GM23338 (cell line): ENCODE data around the gene EVX2. TPM values are rescaled to one million over a fixed set of nuclear protein-coding genes. Genes with fewer than 3 reads are reported as not detected.

Experiments used
- ATAC-seq: fragments of 200-7000 bp; cut with Tn5 transposase; 3 replicates; pipeline ENCODE4 v1.9.1; 2020
- DNase-seq: peaks from one replicate; pipeline ENCODE4 v3.0.0-alpha.2; 2015; ENCODE audit warnings: low spot score
- H2AFZ ChIP-seq: fragments of 200-600 bp; sonication (generic); 2 replicates; pipeline ENCODE4 v1.8.0; 2016; ENCODE audit warnings: antibody characterized with exemption, mild to moderate bottlenecking, moderate library complexity
- H3F3A ChIP-seq: fragments of 200-600 bp; sonication (generic); replicated peaks from 2 replicates; pipeline ENCODE4 v1.8.0; 2017; ENCODE audit warnings: antibody characterized with exemption, mixed run types, low read depth
- H3K27ac ChIP-seq: fragments of 200-600 bp; sonication (generic); 2 replicates; pipeline ENCODE4 v1.6.1; 2016; ENCODE audit warnings: low read depth
- H3K27me3 ChIP-seq: fragments of 200-600 bp; sonication (generic); 2 replicates; pipeline ENCODE4 v1.8.0; 2016; ENCODE audit warnings: mild to moderate bottlenecking, mixed run types, moderate library complexity; ENCODE audit not compliant: insufficient read depth
- H3K36me3 ChIP-seq: fragments of 200-600 bp; sonication (generic); 2 replicates; pipeline ENCODE4 v1.8.0; 2016; ENCODE audit warnings: mild to moderate bottlenecking; ENCODE audit not compliant: insufficient read depth
- H3K4me1 ChIP-seq: fragments of 200-600 bp; sonication (generic); 2 replicates; pipeline ENCODE4 v1.8.0; 2016; ENCODE audit warnings: mild to moderate bottlenecking, moderate library complexity; ENCODE audit not compliant: insufficient read depth
- H3K4me2 ChIP-seq: fragments of 200-600 bp; sonication (generic); 2 replicates; pipeline ENCODE4 v1.7.1; 2017; ENCODE audit warnings: mixed run types
- H3K4me3 ChIP-seq: fragments of 200-600 bp; sonication (generic); 2 replicates; pipeline ENCODE4 v1.6.1; 2016; ENCODE audit warnings: mixed run types
- H3K79me2 ChIP-seq: fragments of 200-600 bp; sonication (generic); replicated peaks from 2 replicates; pipeline ENCODE4 v1.8.0; 2017; ENCODE audit warnings: mild to moderate bottlenecking; ENCODE audit not compliant: insufficient read depth
- H3K9me2 ChIP-seq: fragments of 200-600 bp; sonication (generic); 2 replicates; pipeline ENCODE4 v1.8.0; 2017; ENCODE audit not compliant: insufficient read depth
- H4K20me1 ChIP-seq: fragments of 200-600 bp; sonication (generic); replicated peaks from 2 replicates; pipeline ENCODE4 v1.8.0; 2017; ENCODE audit warnings: mild to moderate bottlenecking; ENCODE audit not compliant: insufficient read depth
- H3K27ac Mint-ChIP-seq: 2 replicates; pipeline ENCODE4 v1.8.0; 2020; ENCODE audit warnings: inconsistent platforms, mild to moderate bottlenecking, moderate library complexity, mixed read lengths
- H3K27me3 Mint-ChIP-seq: 3 replicates; pipeline ENCODE4 v1.8.0; 2022; ENCODE audit warnings: low read depth, mild to moderate bottlenecking, moderate library complexity, mixed read lengths, inconsistent platforms; ENCODE audit not compliant: insufficient read depth, poor library complexity
- H3K36me3 Mint-ChIP-seq: 3 replicates; pipeline ENCODE4 v1.8.0; 2021; ENCODE audit warnings: low read depth, mild to moderate bottlenecking, inconsistent platforms, moderate library complexity, mixed read lengths
- H3K4me1 Mint-ChIP-seq: 3 replicates; pipeline ENCODE4 v1.8.0; 2020; ENCODE audit warnings: mild to moderate bottlenecking, inconsistent platforms, mixed read lengths
- H3K4me3 Mint-ChIP-seq: 3 replicates; pipeline ENCODE4 v1.8.0; 2021; ENCODE audit warnings: moderate library complexity, mild to moderate bottlenecking, inconsistent platforms, mixed read lengths
- H3K9me3 Mint-ChIP-seq: 3 replicates; pipeline ENCODE4 v1.8.0; 2020; ENCODE audit warnings: moderate library complexity, mild to moderate bottlenecking, inconsistent platforms, mixed read lengths
- CREB1 ChIP-seq: fragments of 250-450 bp; sonication (Bioruptor Pico); IDR thresholded peaks from 2 replicates; pipeline ENCODE4 v1.5.0; 2020; ENCODE audit warnings: low read depth, mild to moderate bottlenecking, moderate library complexity
- CTCF ChIP-seq, 2 experiments: fragments of 200-600 bp in 1 of 2; sonication (generic) in 1 of 2; conservative IDR thresholded peaks; 2 replicates each; pipeline versions ENCODE4 v1.5.1 to v1.6.1; 2016 to 2017; ENCODE audit warnings: antibody characterized with exemption in 2 of 2, low read depth in 2 of 2, mild to moderate bottlenecking in 2 of 2, moderate library complexity in 1 of 2
- EZH2 ChIP-seq: fragments of 200-600 bp; sonication (generic); IDR thresholded peaks from one replicate; pipeline ENCODE4 v1.8.0; 2017; ENCODE audit warnings: antibody characterized with exemption, mild to moderate bottlenecking, low read depth; ENCODE audit not compliant: unreplicated experiment
- EZH2phosphoT487 ChIP-seq: fragments of 200-600 bp; sonication (generic); IDR thresholded peaks from one replicate; pipeline ENCODE4 v1.8.1; 2018; ENCODE audit warnings: antibody characterized with exemption; ENCODE audit not compliant: unreplicated experiment
- NANOG ChIP-seq: IDR thresholded peaks from 2 replicates; pipeline ENCODE4 v1.6.1; 2016; ENCODE audit warnings: antibody characterized with exemption, borderline replicate concordance
- POLR2AphosphoS5 ChIP-seq: IDR thresholded peaks from 2 replicates; pipeline ENCODE4 v1.6.1; 2016; ENCODE audit warnings: antibody characterized with exemption, low read depth
- STAT1 ChIP-seq: IDR thresholded peaks from one replicate; pipeline ENCODE4 v1.6.1; 2016; ENCODE audit warnings: antibody characterized with exemption; ENCODE audit not compliant: unreplicated experiment
- ZNF114 ChIP-seq: fragments of 250-450 bp; sonication (Bioruptor Pico); IDR thresholded peaks from 2 replicates; pipeline ENCODE4 v1.5.0; 2020; ENCODE audit warnings: mild to moderate bottlenecking, moderate library complexity
- polyA plus RNA-seq: library from polyadenylated mRNA; unstranded; fragments of >200 nt; fragmentation: Nextera tagmentation; extraction: Ambion mirVana; gene quantifications from 2 replicates; pipeline ENCODE4 v1.2.1, GENCODE V29; 2016
- total RNA-seq: library from RNA; depleted of rRNA; stranded (reverse); fragments of >200 nt; shearing (Covaris generic); gene quantifications from 2 replicates; pipeline ENCODE4 v1.2.3, GENCODE V29; 2014
- TF ChIP-seq, protein P1 (sequence below): IDR thresholded peaks from 2 replicates; pipeline ENCODE4 v1.6.1; 2016; ENCODE audit warnings: antibody characterized with exemption
- TF ChIP-seq, protein P2 (sequence below): fragments of 250-450 bp; sonication (Bioruptor Pico); IDR thresholded peaks from 2 replicates; pipeline ENCODE4 v1.5.0; 2020; ENCODE audit warnings: mild to moderate bottlenecking, moderate library complexity

The EVX2 gene
- total and polyA plus RNA-seq, 2 experiments from 2014 or later = 0.03 TPM; not detected in 1

DNA sequence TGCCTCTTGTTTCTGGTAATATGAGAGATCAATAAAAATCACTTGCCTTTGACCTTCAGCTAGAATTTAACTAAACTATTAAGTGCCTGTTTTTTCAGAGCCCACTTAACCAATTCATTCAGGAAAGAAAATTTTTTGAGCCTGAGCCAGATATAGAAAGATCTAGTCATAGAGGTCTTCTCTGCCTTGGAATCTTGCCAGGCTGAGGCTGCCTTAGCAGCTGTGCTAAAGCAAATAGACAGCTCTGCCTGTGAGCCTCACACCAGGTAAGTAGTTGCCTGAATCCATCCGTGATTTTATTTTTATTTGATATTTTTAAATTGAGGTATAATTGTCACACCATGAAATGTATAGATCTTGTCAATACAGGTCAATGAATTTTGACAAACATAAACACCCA lies 27.4 kb downstream of the EVX2 start:
- no peaks in the 10 kb centered on the region for H3K4me1 Mint-ChIP-seq
- H3K4me2 ChIP-seq = no peak overlapping the region
- H3F3A ChIP-seq = no peaks in the 10 kb centered on the region
- no peaks in the 10 kb centered on the region for H3K4me1 ChIP-seq
- no peaks in the 10 kb centered on the region for H3K9me3 Mint-ChIP-seq
- H3K27me3 ChIP-seq = peaks cover 18% of the 10 kb centered on the region
- H2AFZ ChIP-seq = 0 out of 2 replicates have a peak overlapping the region, but pooled peaks have one; percentile 59
- H4K20me1 ChIP-seq = no peaks in the 10 kb centered on the region
- H3K36me3 Mint-ChIP-seq = no peaks in the 10 kb centered on the region
- no peak overlapping the region for H3K4me3 Mint-ChIP-seq
- ATAC-seq (no peak), DNase-seq (no peak)
- no peak overlapping the region for H3K27ac ChIP-seq
- H3K79me2 ChIP-seq = no peaks in the 10 kb centered on the region
- no peak overlapping the region for H3K4me3 ChIP-seq
- H3K27me3 Mint-ChIP-seq = no peaks in the 10 kb centered on the region
- no peaks in the 10 kb centered on the region for H3K36me3 ChIP-seq
- no peaks in the 10 kb centered on the region for H3K9me2 ChIP-seq
- no peak for TF ChIP-seq STAT1
- no peak for TF ChIP-seq EZH2
- TF ChIP-seq NANOG = no peak
- no peak for TF ChIP-seq POLR2AphosphoS5
- no peak for TF ChIP-seq ZNF114
- TF ChIP-seq CTCF (conservative IDR thresholded peaks at IDR 0.05; ENCODE audit: low read depth in 2 of 2) = no peak
- no peak overlapping the region for H3K27ac Mint-ChIP-seq

DNA sequence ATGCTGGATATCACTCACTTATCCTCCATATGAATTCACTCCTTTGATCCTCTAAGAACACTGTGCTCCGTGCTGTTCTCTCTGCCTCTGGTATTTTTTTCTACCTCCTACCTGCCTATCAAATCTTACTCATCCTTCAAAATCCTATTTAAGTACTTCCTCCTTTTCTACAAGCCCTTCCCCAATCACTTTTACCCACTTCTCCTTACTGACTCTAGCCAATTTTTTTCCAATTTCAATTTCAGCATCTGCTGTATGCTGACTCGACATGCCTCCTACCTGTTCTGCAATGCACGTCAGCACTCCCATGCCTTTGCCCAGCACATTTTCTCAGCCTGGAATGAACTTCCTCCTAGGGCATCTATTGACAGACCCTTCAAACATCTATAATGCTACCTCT lies 44.4 kb downstream of the EVX2 start:
- no peaks in the 10 kb centered on the region for H4K20me1 ChIP-seq
- no peaks in the 10 kb centered on the region for H3K36me3 ChIP-seq
- Mint-ChIP-seq H3K36me3 (no peaks in the 10 kb centered on the region), H3K27ac (no peak overlapping the region), H3K9me3 (no peaks in the 10 kb centered on the region), H3K4me3 (no peak overlapping the region), H3K4me1 (no peaks in the 10 kb centered on the region), H3K27me3 (no peaks in the 10 kb centered on the region)
- no peaks in the 10 kb centered on the region for H3K79me2 ChIP-seq
- no peak for ATAC-seq
- H3K27ac ChIP-seq = no peak overlapping the region
- H2AFZ ChIP-seq = peak overlapping the region; percentile 68; the same call in 1 of the 2 replicates
- no peak overlapping the region for H3K4me3 ChIP-seq
- no peak for DNase-seq
- H3K9me2 ChIP-seq = no peaks in the 10 kb centered on the region
- no peaks in the 10 kb centered on the region for H3K4me1 ChIP-seq
- H3K27me3 ChIP-seq = no peaks in the 10 kb centered on the region
- no peak overlapping the region for H3K4me2 ChIP-seq
- no peaks in the 10 kb centered on the region for H3F3A ChIP-seq
- TF ChIP-seq POLR2AphosphoS5 (no peak), EZH2 (no peak), ZNF114 (no peak), CREB1 (CRISPR knock-in tag) (no peak), EZH2phosphoT487 (no peak), NANOG (no peak), CTCF (conservative IDR thresholded peaks at IDR 0.05; ENCODE audit: low read depth in 2 of 2) (no peak)
- TF ChIP-seq, protein P1, sequence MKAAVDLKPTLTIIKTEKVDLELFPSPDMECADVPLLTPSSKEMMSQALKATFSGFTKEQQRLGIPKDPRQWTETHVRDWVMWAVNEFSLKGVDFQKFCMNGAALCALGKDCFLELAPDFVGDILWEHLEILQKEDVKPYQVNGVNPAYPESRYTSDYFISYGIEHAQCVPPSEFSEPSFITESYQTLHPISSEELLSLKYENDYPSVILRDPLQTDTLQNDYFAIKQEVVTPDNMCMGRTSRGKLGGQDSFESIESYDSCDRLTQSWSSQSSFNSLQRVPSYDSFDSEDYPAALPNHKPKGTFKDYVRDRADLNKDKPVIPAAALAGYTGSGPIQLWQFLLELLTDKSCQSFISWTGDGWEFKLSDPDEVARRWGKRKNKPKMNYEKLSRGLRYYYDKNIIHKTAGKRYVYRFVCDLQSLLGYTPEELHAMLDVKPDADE = no peak
- TF ChIP-seq, protein P2, sequence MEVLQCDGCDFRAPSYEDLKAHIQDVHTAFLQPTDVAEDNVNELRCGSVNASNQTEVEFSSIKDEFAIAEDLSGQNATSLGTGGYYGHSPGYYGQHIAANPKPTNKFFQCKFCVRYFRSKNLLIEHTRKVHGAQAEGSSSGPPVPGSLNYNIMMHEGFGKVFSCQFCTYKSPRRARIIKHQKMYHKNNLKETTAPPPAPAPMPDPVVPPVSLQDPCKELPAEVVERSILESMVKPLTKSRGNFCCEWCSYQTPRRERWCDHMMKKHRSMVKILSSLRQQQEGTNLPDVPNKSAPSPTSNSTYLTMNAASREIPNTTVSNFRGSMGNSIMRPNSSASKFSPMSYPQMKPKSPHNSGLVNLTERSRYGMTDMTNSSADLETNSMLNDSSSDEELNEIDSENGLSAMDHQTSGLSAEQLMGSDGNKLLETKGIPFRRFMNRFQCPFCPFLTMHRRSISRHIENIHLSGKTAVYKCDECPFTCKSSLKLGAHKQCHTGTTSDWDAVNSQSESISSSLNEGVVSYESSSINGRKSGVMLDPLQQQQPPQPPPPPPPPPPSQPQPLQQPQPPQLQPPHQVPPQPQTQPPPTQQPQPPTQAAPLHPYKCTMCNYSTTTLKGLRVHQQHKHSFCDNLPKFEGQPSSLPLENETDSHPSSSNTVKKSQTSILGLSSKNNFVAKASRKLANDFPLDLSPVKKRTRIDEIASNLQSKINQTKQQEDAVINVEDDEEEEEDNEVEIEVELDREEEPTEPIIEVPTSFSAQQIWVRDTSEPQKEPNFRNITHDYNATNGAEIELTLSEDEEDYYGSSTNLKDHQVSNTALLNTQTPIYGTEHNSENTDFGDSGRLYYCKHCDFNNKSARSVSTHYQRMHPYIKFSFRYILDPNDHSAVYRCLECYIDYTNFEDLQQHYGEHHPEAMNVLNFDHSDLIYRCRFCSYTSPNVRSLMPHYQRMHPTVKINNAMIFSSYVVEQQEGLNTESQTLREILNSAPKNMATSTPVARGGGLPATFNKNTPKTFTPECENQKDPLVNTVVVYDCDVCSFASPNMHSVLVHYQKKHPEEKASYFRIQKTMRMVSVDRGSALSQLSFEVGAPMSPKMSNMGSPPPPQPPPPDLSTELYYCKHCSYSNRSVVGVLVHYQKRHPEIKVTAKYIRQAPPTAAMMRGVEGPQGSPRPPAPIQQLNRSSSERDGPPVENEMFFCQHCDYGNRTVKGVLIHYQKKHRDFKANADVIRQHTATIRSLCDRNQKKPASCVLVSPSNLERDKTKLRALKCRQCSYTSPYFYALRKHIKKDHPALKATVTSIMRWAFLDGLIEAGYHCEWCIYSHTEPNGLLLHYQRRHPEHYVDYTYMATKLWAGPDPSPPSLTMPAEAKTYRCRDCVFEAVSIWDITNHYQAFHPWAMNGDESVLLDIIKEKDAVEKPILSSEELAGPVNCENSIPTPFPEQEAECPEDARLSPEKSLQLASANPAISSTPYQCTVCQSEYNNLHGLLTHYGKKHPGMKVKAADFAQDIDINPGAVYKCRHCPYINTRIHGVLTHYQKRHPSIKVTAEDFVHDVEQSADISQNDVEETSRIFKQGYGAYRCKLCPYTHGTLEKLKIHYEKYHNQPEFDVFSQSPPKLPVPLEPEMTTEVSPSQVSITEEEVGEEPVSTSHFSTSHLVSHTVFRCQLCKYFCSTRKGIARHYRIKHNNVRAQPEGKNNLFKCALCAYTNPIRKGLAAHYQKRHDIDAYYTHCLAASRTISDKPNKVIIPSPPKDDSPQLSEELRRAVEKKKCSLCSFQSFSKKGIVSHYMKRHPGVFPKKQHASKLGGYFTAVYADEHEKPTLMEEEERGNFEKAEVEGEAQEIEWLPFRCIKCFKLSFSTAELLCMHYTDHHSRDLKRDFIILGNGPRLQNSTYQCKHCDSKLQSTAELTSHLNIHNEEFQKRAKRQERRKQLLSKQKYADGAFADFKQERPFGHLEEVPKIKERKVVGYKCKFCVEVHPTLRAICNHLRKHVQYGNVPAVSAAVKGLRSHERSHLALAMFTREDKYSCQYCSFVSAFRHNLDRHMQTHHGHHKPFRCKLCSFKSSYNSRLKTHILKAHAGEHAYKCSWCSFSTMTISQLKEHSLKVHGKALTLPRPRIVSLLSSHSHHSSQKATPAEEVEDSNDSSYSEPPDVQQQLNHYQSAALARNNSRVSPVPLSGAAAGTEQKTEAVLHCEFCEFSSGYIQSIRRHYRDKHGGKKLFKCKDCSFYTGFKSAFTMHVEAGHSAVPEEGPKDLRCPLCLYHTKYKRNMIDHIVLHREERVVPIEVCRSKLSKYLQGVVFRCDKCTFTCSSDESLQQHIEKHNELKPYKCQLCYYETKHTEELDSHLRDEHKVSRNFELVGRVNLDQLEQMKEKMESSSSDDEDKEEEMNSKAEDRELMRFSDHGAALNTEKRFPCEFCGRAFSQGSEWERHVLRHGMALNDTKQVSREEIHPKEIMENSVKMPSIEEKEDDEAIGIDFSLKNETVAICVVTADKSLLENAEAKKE (CRISPR knock-in tag) = no peak
